Measurements from ENCODE around the gene RAB11A. TPM values are rescaled to one million over a fixed set of nuclear protein-coding genes. Genes with fewer than 3 reads are reported as not detected.

The RAB11A gene
- 261 and 482 TPM in 2 replicates for total RNA-seq (ENCODE audit: low replicate concordance)

DNA sequence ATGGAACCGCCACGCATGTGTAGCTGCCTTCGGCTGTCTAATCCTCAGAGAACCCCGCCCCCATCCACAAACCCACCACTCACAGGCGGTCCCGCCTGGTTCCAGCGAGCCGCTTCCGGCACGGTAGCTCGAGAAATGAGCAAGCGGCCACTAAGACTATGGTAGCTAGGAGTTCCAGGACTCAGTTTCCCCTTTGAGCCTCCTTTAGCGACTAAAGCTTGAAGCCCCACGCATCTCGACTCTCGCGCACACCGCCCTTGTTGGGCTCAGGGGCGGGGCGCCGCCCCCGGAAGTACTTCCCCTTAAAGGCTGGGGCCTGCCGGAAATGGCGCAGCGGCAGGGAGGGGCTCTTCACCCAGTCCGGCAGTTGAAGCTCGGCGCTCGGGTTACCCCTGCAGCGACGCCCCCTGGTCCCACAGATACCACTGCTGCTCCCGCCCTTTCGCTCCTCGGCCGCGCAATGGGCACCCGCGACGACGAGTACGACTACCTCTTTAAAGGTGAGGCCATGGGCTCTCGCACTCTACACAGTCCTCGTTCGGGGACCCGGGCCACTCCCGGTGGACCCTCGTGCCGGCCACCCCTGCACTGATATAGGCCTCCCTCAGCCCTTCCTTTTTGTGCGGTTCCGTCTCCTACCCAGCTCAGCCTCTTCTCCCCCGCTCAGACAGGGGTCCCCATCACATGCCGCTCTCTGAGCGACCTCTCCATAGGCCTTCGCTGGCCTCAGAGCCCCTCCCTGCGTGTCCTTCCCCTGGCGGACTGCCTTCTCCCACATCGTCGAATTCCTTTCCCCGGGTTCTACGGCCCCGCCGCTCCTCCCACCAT lies at the start of gene RAB11A:
Gene RAB11A (plus strand): TSS at position 366 of the 828 bp plus-strand sequence. CDS start 95 bp downstream, at position 461.
- Histone ChIP-seq H4K20me1 (ENCODE audit: low read depth) (peaks cover 44% of the 10 kb centered on the region), H3K4me1 (peaks cover 4% of the 10 kb centered on the region), H3K79me2 (ENCODE audit: low read depth) (peaks cover 50% of the 10 kb centered on the region), H3K9ac (peak within 1 kb of the TSS; percentile 79), H3K36me3 (no peaks in the 10 kb centered on the region), H3K4me3 (peak within 1 kb of the TSS; percentile 89), H3K27me3 (no peaks in the 10 kb centered on the region), H2AFZ (replicated peaks) (peak within 1 kb of the TSS; percentile 98), H3K9me3 (ENCODE audit: low read depth) (no peaks in the 10 kb centered on the region), H3K27ac (peak within 1 kb of the TSS; percentile 93), H3F3A (ENCODE audit: low read depth) (peaks cover 12% of the 10 kb centered on the region), H3K4me2 (peak within 1 kb of the TSS; percentile 77)
- H3K4me3 Mint-ChIP-seq, result peak within 1 kb of the TSS; percentile 100
- peaks cover 11% of the 10 kb centered on the region for H3K9me3 Mint-ChIP-seq
- peak within 1 kb of the TSS; percentile 100 for H3K27ac Mint-ChIP-seq
- DNase-seq (ENCODE audit: low spot score), result peak; percentile 98
- no peak for TF ChIP-seq EZH2 (IDR thresholded peaks at IDR 0.05)
- TF ChIP-seq, protein P1, sequence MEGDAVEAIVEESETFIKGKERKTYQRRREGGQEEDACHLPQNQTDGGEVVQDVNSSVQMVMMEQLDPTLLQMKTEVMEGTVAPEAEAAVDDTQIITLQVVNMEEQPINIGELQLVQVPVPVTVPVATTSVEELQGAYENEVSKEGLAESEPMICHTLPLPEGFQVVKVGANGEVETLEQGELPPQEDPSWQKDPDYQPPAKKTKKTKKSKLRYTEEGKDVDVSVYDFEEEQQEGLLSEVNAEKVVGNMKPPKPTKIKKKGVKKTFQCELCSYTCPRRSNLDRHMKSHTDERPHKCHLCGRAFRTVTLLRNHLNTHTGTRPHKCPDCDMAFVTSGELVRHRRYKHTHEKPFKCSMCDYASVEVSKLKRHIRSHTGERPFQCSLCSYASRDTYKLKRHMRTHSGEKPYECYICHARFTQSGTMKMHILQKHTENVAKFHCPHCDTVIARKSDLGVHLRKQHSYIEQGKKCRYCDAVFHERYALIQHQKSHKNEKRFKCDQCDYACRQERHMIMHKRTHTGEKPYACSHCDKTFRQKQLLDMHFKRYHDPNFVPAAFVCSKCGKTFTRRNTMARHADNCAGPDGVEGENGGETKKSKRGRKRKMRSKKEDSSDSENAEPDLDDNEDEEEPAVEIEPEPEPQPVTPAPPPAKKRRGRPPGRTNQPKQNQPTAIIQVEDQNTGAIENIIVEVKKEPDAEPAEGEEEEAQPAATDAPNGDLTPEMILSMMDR (IDR thresholded peaks at IDR 0.05), result peak; percentile 32
- peaks cover 20% of the 10 kb centered on the region for H3K4me1 Mint-ChIP-seq
- peaks cover 14% of the 10 kb centered on the region for H3K27me3 Mint-ChIP-seq (ENCODE audit: insufficient read depth, low read depth)
- peaks cover 8% of the 10 kb centered on the region for H3K36me3 Mint-ChIP-seq

- Mint-ChIP-seq H3K4me1 (peaks cover 3% of the 10 kb centered on the region), H3K9me3 (no peaks in the 10 kb centered on the region), H3K4me3 (no peak overlapping the region), H3K27ac (no peak overlapping the region), H3K27me3 (ENCODE audit: insufficient read depth, low read depth) (no peaks in the 10 kb centered on the region), H3K36me3 (no peaks in the 10 kb centered on the region)
- no peak overlapping the region for H3K27ac ChIP-seq
- no peaks in the 10 kb centered on the region for H3K9me3 ChIP-seq (ENCODE audit: low read depth)
- no peak for DNase-seq (ENCODE audit: low spot score)
- H4K20me1 ChIP-seq (ENCODE audit: low read depth), result no peaks in the 10 kb centered on the region
- H3K9ac ChIP-seq, result no peak overlapping the region
- no peaks in the 10 kb centered on the region for H3K36me3 ChIP-seq
- H2AFZ ChIP-seq (replicated peaks), result no peak overlapping the region
- TF ChIP-seq EZH2phosphoT487 (IDR thresholded peaks at IDR 0.05) (no peak), EZH2 (IDR thresholded peaks at IDR 0.05) (no peak)
- TF ChIP-seq, protein P1 (IDR thresholded peaks at IDR 0.05), result no peak
- H3K4me1 ChIP-seq, result no peaks in the 10 kb centered on the region
- no peak overlapping the region for H3K4me3 ChIP-seq
- no peaks in the 10 kb centered on the region for H3K79me2 ChIP-seq (ENCODE audit: low read depth)
- no peak overlapping the region for H3K4me2 ChIP-seq
- H3F3A ChIP-seq (ENCODE audit: low read depth), result no peaks in the 10 kb centered on the region
- H3K27me3 ChIP-seq, result no peaks in the 10 kb centered on the region
Observed at GRCh38 chr15:65819563-65819960, 49.7 kb upstream of the RAB11A start.

DNA sequence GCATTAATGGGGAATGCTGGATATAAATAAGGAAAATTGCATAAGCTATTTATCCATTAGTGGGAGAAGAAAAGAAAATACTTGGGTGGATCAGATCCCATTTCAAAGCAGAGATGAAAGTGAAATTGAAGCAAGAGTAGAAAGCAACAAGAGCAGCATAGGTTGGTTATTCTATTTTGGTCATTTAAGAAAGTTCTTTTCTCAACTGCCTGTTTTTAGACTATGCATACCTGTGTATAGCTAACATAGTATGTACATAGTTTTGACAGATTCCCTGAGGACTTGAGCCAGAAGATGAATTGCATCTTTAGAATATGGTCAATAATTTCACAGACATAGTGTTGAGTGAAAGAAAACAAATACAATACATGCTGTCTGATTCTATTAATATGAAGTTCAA lies 48.2 kb upstream of the RAB11A start:
- H3K27me3 ChIP-seq, result no peaks in the 10 kb centered on the region
- Mint-ChIP-seq H3K9me3 (no peaks in the 10 kb centered on the region), H3K4me1 (peaks cover 3% of the 10 kb centered on the region), H3K27ac (no peak overlapping the region), H3K27me3 (ENCODE audit: insufficient read depth, low read depth) (no peaks in the 10 kb centered on the region), H3K4me3 (no peak overlapping the region), H3K36me3 (no peaks in the 10 kb centered on the region)
- no peaks in the 10 kb centered on the region for H3K9me3 ChIP-seq (ENCODE audit: low read depth)
- no peak for DNase-seq (ENCODE audit: low spot score)
- H3K4me2 ChIP-seq, result no peak overlapping the region
- no peaks in the 10 kb centered on the region for H3K36me3 ChIP-seq
- H3K4me3 ChIP-seq, result no peak overlapping the region
- no peaks in the 10 kb centered on the region for H3F3A ChIP-seq (ENCODE audit: low read depth)
- H4K20me1 ChIP-seq (ENCODE audit: low read depth), result no peaks in the 10 kb centered on the region
- no peaks in the 10 kb centered on the region for H3K79me2 ChIP-seq (ENCODE audit: low read depth)
- H2AFZ ChIP-seq (replicated peaks), result no peak overlapping the region
- no peak for TF ChIP-seq EZH2phosphoT487 (IDR thresholded peaks at IDR 0.05)
- no peak for TF ChIP-seq EZH2 (IDR thresholded peaks at IDR 0.05)
- TF ChIP-seq, protein P1 (IDR thresholded peaks at IDR 0.05), result no peak
- no peak overlapping the region for H3K27ac ChIP-seq
- no peak overlapping the region for H3K9ac ChIP-seq
- H3K4me1 ChIP-seq, result no peaks in the 10 kb centered on the region

All from neural progenitor cell (in vitro differentiated cells).